H1 (cell line): ENCODE data around the gene CEP128. TPM values are rescaled to one million over a fixed set of nuclear protein-coding genes. Genes with fewer than 3 reads are reported as not detected.
A peak's percentile ranks its signal among the peaks of the same experiment; 100 is the strongest.

ENCODE experiments used
- CTCF ChIA-PET: fragments of 300-600 bp; sonication (Branson Sonifier 250); formaldehyde crosslinking; loops from one replicate; lab custom pipeline; 2021; ENCODE audit not compliant: partially characterized antibody; lab: Charles Lee
- POLR2A ChIA-PET: fragments of 300-600 bp; sonication (Branson Sonifier 250); formaldehyde crosslinking; loops from one replicate; lab custom pipeline; 2021; ENCODE audit warnings: inconsistent platforms; ENCODE audit not compliant: partially characterized antibody; lab: Charles Lee
- DNase-seq, 2 experiments: peaks; one replicate each; pipeline versions ENCODE4 v3.0.0 to v3.0.0-alpha.2; 2010 to 2022; ENCODE audit warnings: low spot score in 2 of 2, low read depth in 1 of 2, mixed read lengths in 1 of 2
- FAIRE-seq: peaks from 2 replicates; lab custom pipeline; 2011; peaks lifted over from hg19 to GRCh38; lab: Jason Lieb, UNC
- H2AFZ ChIP-seq: 2 replicates; pipeline ENCODE4 v1.8.1; 2012; ENCODE audit warnings: low read length, inconsistent platforms
- H2AK5ac ChIP-seq: 2 replicates; pipeline ENCODE4 v1.6.1; 2013; ENCODE audit warnings: low read depth, low read length
- H2BK120ac ChIP-seq: replicated peaks from 2 replicates; pipeline ENCODE3; 2013; ENCODE audit warnings: low read depth, low read length, inconsistent platforms
- H2BK12ac ChIP-seq: 2 replicates; pipeline ENCODE4 v1.6.1; 2013; ENCODE audit warnings: low read depth, low read length
- H2BK15ac ChIP-seq: 2 replicates; pipeline ENCODE4 v1.6.1; 2013; ENCODE audit warnings: low read length
- H2BK20ac ChIP-seq: 2 replicates; pipeline ENCODE4 v1.6.1; 2013; ENCODE audit warnings: low read length
- H2BK5ac ChIP-seq: 2 replicates; pipeline ENCODE4 v1.6.1; 2013; ENCODE audit warnings: low read depth, low read length
- H3K14ac ChIP-seq: 2 replicates; pipeline ENCODE4 v1.6.1; 2013; ENCODE audit warnings: inconsistent platforms; ENCODE audit not compliant: insufficient read length
- H3K18ac ChIP-seq: 2 replicates; pipeline ENCODE4 v1.6.1; 2013; ENCODE audit warnings: low read length; ENCODE audit errors: extremely low read depth
- H3K23ac ChIP-seq: 2 replicates; pipeline ENCODE4 v1.6.1; 2013; ENCODE audit warnings: inconsistent platforms; ENCODE audit not compliant: insufficient read length
- H3K23me2 ChIP-seq: 2 replicates; pipeline ENCODE4 v1.6.1; 2013; ENCODE audit warnings: low read depth, low read length
- H3K27ac ChIP-seq: 2 replicates; pipeline ENCODE4 v1.6.1; 2011; ENCODE audit warnings: low read depth, low read length, inconsistent platforms
- H3K27me3 ChIP-seq, 4 experiments: replicated peaks in 1 of 4; 1 replicate in 1 of 4; 2 replicates in 3 of 4; pipeline versions ENCODE4 v1.6.1 to v1.8.1; 2011 to 2013; ENCODE audit warnings: low read length in 3 of 4, mild to moderate bottlenecking in 3 of 4, inconsistent platforms in 2 of 4, mixed read lengths in 2 of 4, moderate library complexity in 1 of 4; ENCODE audit not compliant: control insufficient read depth in 3 of 4, insufficient read depth in 3 of 4; ENCODE audit errors: extremely low read depth in 1 of 4
- H3K36me3 ChIP-seq, 4 experiments: 2 replicates each; pipeline versions ENCODE4 v1.6.1 to v1.8.1; 2011 to 2013; ENCODE audit warnings: mild to moderate bottlenecking in 4 of 4, low read length in 3 of 4, moderate library complexity in 2 of 4, control low read depth in 1 of 4, inconsistent platforms in 1 of 4; ENCODE audit not compliant: insufficient read depth in 4 of 4, control insufficient read depth in 2 of 4
- H3K4ac ChIP-seq: replicated peaks from 2 replicates; pipeline ENCODE3; 2013; ENCODE audit warnings: low read length, low read depth, mixed read lengths, inconsistent platforms; ENCODE audit not compliant: insufficient read length
- H3K4me1 ChIP-seq, 4 experiments: replicated peaks in 1 of 4; 1 replicate in 1 of 4; 2 replicates in 3 of 4; pipeline versions ENCODE4 v1.6.1 to v1.8.1; 2011 to 2013; ENCODE audit warnings: low read length in 3 of 4, inconsistent platforms in 2 of 4, mixed read lengths in 1 of 4; ENCODE audit not compliant: insufficient read depth in 4 of 4, control insufficient read depth in 3 of 4
- H3K4me2 ChIP-seq, 2 experiments: 2 replicates each; pipeline versions ENCODE4 v1.6.1 to v1.8.1; 2011 to 2013; ENCODE audit warnings: low read depth in 2 of 2, low read length in 2 of 2, control low read depth in 1 of 2, inconsistent platforms in 1 of 2, mild to moderate bottlenecking in 1 of 2; ENCODE audit not compliant: insufficient read depth in 1 of 2
- H3K4me3 ChIP-seq, 4 experiments: fragments of 200-600, 300-600 bp in 1 of 4; sonication (generic), shearing (Covaris generic), sonication (Bioruptor Twin) in 1 of 4; 2 replicates each; pipeline versions ENCODE4 v1.5.1 to v1.8.1; 2011 to 2016; ENCODE audit warnings: low read length in 4 of 4, low read depth in 3 of 4, control low read depth in 2 of 4, inconsistent platforms in 2 of 4, mild to moderate bottlenecking in 2 of 4, mixed read lengths in 1 of 4, moderate library complexity in 1 of 4; ENCODE audit not compliant: insufficient read depth in 2 of 4; ENCODE audit errors: extremely low read depth in 1 of 4
- H3K56ac ChIP-seq: replicated peaks from 2 replicates; pipeline ENCODE3; 2013; ENCODE audit warnings: low read depth, mild to moderate bottlenecking, mixed read lengths, low read length, inconsistent platforms; ENCODE audit not compliant: insufficient read length
- H3K79me1 ChIP-seq: 2 replicates; pipeline ENCODE4 v1.6.1; 2013; ENCODE audit warnings: low read depth, low read length, control low read depth
- H3K79me2 ChIP-seq, 2 experiments: 2 replicates each; pipeline versions ENCODE4 v1.6.1 to v1.8.1; 2012 to 2013; ENCODE audit warnings: low read length in 2 of 2, mild to moderate bottlenecking in 2 of 2, inconsistent platforms in 1 of 2; ENCODE audit not compliant: insufficient read depth in 2 of 2, control insufficient read depth in 1 of 2
- H3K9ac ChIP-seq, 4 experiments: replicated peaks in 1 of 4; 1 replicate in 1 of 4; 2 replicates in 3 of 4; pipeline versions ENCODE4 v1.6.1 to v1.8.1; 2011 to 2013; ENCODE audit warnings: low read depth in 3 of 4, low read length in 3 of 4, control low read depth in 2 of 4, mild to moderate bottlenecking in 2 of 4, moderate library complexity in 2 of 4, inconsistent platforms in 1 of 4; ENCODE audit errors: extremely low read depth in 1 of 4
- H3K9me3 ChIP-seq, 2 experiments: 2 replicates each; pipeline versions ENCODE4 v1.6.1 to v1.8.1; 2012 to 2013; ENCODE audit warnings: mild to moderate bottlenecking in 2 of 2, moderate library complexity in 2 of 2, control low read depth in 1 of 2, inconsistent platforms in 1 of 2, low read depth in 1 of 2, low read length in 1 of 2, mixed read lengths in 1 of 2; ENCODE audit not compliant: insufficient read depth in 2 of 2
- H4K20me1 ChIP-seq, 2 experiments: replicated peaks in 1 of 2; 2 replicates each; pipeline versions ENCODE3 to v1.8.1; 2011 to 2013; ENCODE audit warnings: inconsistent platforms in 2 of 2, low read length in 2 of 2, mild to moderate bottlenecking in 1 of 2; ENCODE audit not compliant: insufficient read depth in 2 of 2, control insufficient read depth in 1 of 2
- H4K5ac ChIP-seq: 2 replicates; pipeline ENCODE4 v1.6.1; 2013; ENCODE audit warnings: low read length, low read depth, mixed read lengths, inconsistent platforms; ENCODE audit not compliant: insufficient read length
- H4K8ac ChIP-seq: 2 replicates; pipeline ENCODE4 v1.8.0; 2013; ENCODE audit warnings: mild to moderate bottlenecking, moderate library complexity, low read length, inconsistent platforms; ENCODE audit not compliant: insufficient read depth; ENCODE audit errors: extremely low read depth
- H4K91ac ChIP-seq: replicated peaks from 2 replicates; pipeline ENCODE3; 2013; ENCODE audit warnings: low read length, mixed read lengths, inconsistent platforms; ENCODE audit not compliant: insufficient read length
- BCL11A ChIP-seq, 2 experiments: IDR thresholded peaks; one replicate each; pipeline ENCODE4 v1.6.1; 2011; ENCODE audit warnings: low read depth in 2 of 2, low read length in 2 of 2, mild to moderate bottlenecking in 2 of 2
- CTCF ChIP-seq, 3 experiments: IDR thresholded peaks; 1 replicate in 2 of 3; 2 replicates in 1 of 3; pipeline versions ENCODE4 v1.5.1 to v1.6.1; 2011; ENCODE audit warnings: low read length in 3 of 3, mild to moderate bottlenecking in 3 of 3, inconsistent platforms in 2 of 3, low read depth in 1 of 3, moderate library complexity in 1 of 3; ENCODE audit not compliant: insufficient read depth in 1 of 3; ENCODE audit errors: control extremely low read depth in 1 of 3
- RAD21 ChIP-seq, 2 experiments: IDR thresholded peaks in 1 of 2; conservative IDR thresholded peaks in 1 of 2; 2 replicates each; pipeline ENCODE4 v1.6.1; 2011; ENCODE audit warnings: low read depth in 2 of 2, low read length in 2 of 2, improper control_type of control experiment in 1 of 2, inconsistent platforms in 1 of 2, mild to moderate bottlenecking in 1 of 2, moderate library complexity in 1 of 2
- WGBS, 2 experiments: shearing (Covaris generic) in 1 of 2; methylation state at CpG; one replicate each; pipeline versions ENCODE4 v1.1.6 to v1.1.7; 2013 to 2015; ENCODE audit warnings: low lambda C conversion rate in 2 of 2, mixed read lengths in 2 of 2, inconsistent platforms in 1 of 2, low coverage in 1 of 2, missing lambda C conversion rate in 1 of 2; ENCODE audit not compliant: insufficient replicate concordance in 2 of 2, insufficient coverage in 1 of 2, insufficient read length in 1 of 2; ENCODE audit errors: extremely low coverage in 1 of 2, missing lambda C conversion rate in 1 of 2; 5-methylcytosine and 5-hydroxymethylcytosine counted together
- polyA plus RNA-seq, 7 experiments: library from polyadenylated mRNA; depleted of rRNA in 3 of 7; stranded (reverse) in 5 of 7; unstranded in 2 of 7; fragments of >200 nt in 5 of 7; fragments of 200-250 nt in 2 of 7; gene quantifications; 1 replicate in 5 of 7; 2 replicates in 1 of 7; 4 replicates in 1 of 7; pipeline versions ENCODE4 v1.2.1 to v1.2.3, GENCODE V29; 2011 to 2013; ENCODE audit warnings: missing spikeins in 2 of 7, mixed read lengths in 2 of 7
- total RNA-seq: library from RNA; stranded (reverse); fragmentation: NEBNext Ultra II Directional; extraction: Animal tissue kit (Norgen Biotek cat#: 25700); gene quantifications from 2 replicates; pipeline ENCODE4 v1.2.1, GENCODE V29; 2021

The CEP128 gene
- total and polyA plus RNA-seq, 2 of the 8 experiments (the other 6 are each of a cell fraction or from before 2014, with no cell fraction given), result 1.9 to 17.0 TPM

GRCh38 chr14:80587096-80587724 lies 354.3 kb downstream of the CEP128 start:
- Histone ChIP-seq H2BK5ac (no peak overlapping the region), H2BK120ac (no peak overlapping the region), H3K4me1 (no peaks in the 10 kb centered on the region; a peak in 1 of 7 replicates), H4K91ac (no peak overlapping the region), H3K27me3 (no peaks in the 10 kb centered on the region), H3K23me2 (no peaks in the 10 kb centered on the region), H3K56ac (no peak overlapping the region), H4K20me1 (no peaks in the 10 kb centered on the region), H3K23ac (no peak overlapping the region), H3K9me3 (no peaks in the 10 kb centered on the region), H3K18ac (no peak overlapping the region), H3K4me3 (no peak overlapping the region), H3K79me2 (no peaks in the 10 kb centered on the region), H2AFZ (no peak overlapping the region), H4K8ac (no peak overlapping the region), H3K4ac (no peak overlapping the region), H3K36me3 (no peaks in the 10 kb centered on the region), H3K79me1 (no peaks in the 10 kb centered on the region), H3K14ac (no peak overlapping the region), H3K27ac (no peak overlapping the region), H4K5ac (no peak overlapping the region), H2BK12ac (no peak overlapping the region), H3K9ac (no peak overlapping the region), H3K4me2 (no peak overlapping the region), H2AK5ac (no peak overlapping the region), H2BK15ac (no peak overlapping the region), H2BK20ac (no peak overlapping the region)
- FAIRE-seq, result no peak
- POLR2A ChIA-PET, result no interaction called here
- DNase-seq, result no peak
- 78% methylated on average over 3 of the region's 3 CpGs; no CpG with 5 or more reads in 1 of the 2 experiments for WGBS, 2 experiments
- CTCF ChIA-PET, result interaction anchor here (0.7 to 3.0 kb wide), 33 partner anchors 9 to 534 kb away, joined by 3 to 17 read pairs (median 3); partner anchors contain the start of gene DIO2
- TF ChIP-seq RAD21 (IDR thresholded peaks at IDR 0.05 in 1 of 2, conservative IDR thresholded peaks at IDR 0.05 in 1 of 2; ENCODE audit: low read depth in 2 of 2, low read length in 2 of 2) (peak; percentile 47 to 48), CTCF (IDR thresholded peaks at IDR 0.05; ENCODE audit: control extremely low read depth in 1 of 3, insufficient read depth in 1 of 3, low read depth in 1 of 3, low read length in 3 of 3) (peak in 2 of 3 experiments; percentile 17 to 51; a peak in 2 of 4 replicates), BCL11A (IDR thresholded peaks at IDR 0.05; ENCODE audit: low read depth in 2 of 2, low read length in 2 of 2) (no peak)
